Endodermal cell (in vitro differentiated cells): ENCODE measurements around the gene ZNF132. TPM values are rescaled to one million over a fixed set of nuclear protein-coding genes. Genes with fewer than 3 reads are reported as not detected.

Experiments used
- DNase-seq: peaks from one replicate; pipeline ENCODE4 v3.0.0-alpha.2; 2017
- H3K27ac ChIP-seq: 2 replicates; pipeline ENCODE4 v1.5.1; 2013; ENCODE audit warnings: mild to moderate bottlenecking, low read depth, low read length, moderate library complexity
- H3K27me3 ChIP-seq: 2 replicates; pipeline ENCODE4 v1.6.1; 2013; ENCODE audit warnings: mild to moderate bottlenecking, low read length, moderate library complexity; ENCODE audit not compliant: insufficient read depth, control insufficient read depth, poor library complexity, severe bottlenecking
- H3K36me3 ChIP-seq: 2 replicates; pipeline ENCODE4 v1.7.0; 2013; ENCODE audit warnings: mild to moderate bottlenecking, low read length, moderate library complexity; ENCODE audit not compliant: control insufficient read depth, insufficient read depth
- H3K4me1 ChIP-seq: one replicate; pipeline ENCODE4 v1.7.0; 2013; ENCODE audit warnings: low read length; ENCODE audit not compliant: control insufficient read depth, insufficient read depth
- H3K4me3 ChIP-seq: 2 replicates; pipeline ENCODE4 v1.5.1; 2013; ENCODE audit warnings: mild to moderate bottlenecking, low read length, moderate library complexity
- H3K9ac ChIP-seq: 2 replicates; pipeline ENCODE4 v1.6.1; 2013; ENCODE audit warnings: mild to moderate bottlenecking, low read length, moderate library complexity; ENCODE audit not compliant: poor library complexity, severe bottlenecking; ENCODE audit errors: extremely low read depth
- H3K9me3 ChIP-seq: 2 replicates; pipeline ENCODE4 v1.6.1; 2013; ENCODE audit warnings: mild to moderate bottlenecking, low read length, moderate library complexity; ENCODE audit not compliant: control insufficient read depth
- H3K27ac Mint-ChIP-seq: 2 replicates; pipeline ENCODE4 v1.8.0; 2020; ENCODE audit warnings: mixed read lengths
- H3K27me3 Mint-ChIP-seq: 2 replicates; pipeline ENCODE4 v1.8.0; 2021; ENCODE audit warnings: mild to moderate bottlenecking, mixed read lengths; ENCODE audit not compliant: insufficient read depth
- H3K36me3 Mint-ChIP-seq: 2 replicates; pipeline ENCODE4 v1.8.0; 2020; ENCODE audit warnings: low read depth, mixed read lengths
- H3K4me1 Mint-ChIP-seq: 2 replicates; pipeline ENCODE4 v1.8.0; 2020; ENCODE audit warnings: mixed read lengths
- H3K4me3 Mint-ChIP-seq: 2 replicates; pipeline ENCODE4 v1.8.0; 2020; ENCODE audit warnings: mild to moderate bottlenecking, moderate library complexity, mixed read lengths
- H3K9me3 Mint-ChIP-seq: 2 replicates; pipeline ENCODE4 v1.8.0; 2020; ENCODE audit warnings: mild to moderate bottlenecking, mixed read lengths
- CTCF ChIP-seq: fragments of 200-600 bp; sonication (generic); conservative IDR thresholded peaks from 2 replicates; pipeline ENCODE4 v1.5.0; 2021; ENCODE audit warnings: antibody characterized with exemption, mild to moderate bottlenecking
- whole genome bisulfite sequencing, 2 experiments: methylation state at CpG; one replicate each; pipeline versions ENCODE4 v1.1.5 to v1.1.7; 2013; ENCODE audit warnings: missing lambda C conversion rate in 2 of 2, mixed read lengths in 1 of 2; ENCODE audit not compliant: insufficient coverage in 1 of 2, insufficient read length in 1 of 2; 5-methylcytosine and 5-hydroxymethylcytosine counted together
- total RNA-seq, 2 donors: library from RNA; stranded (reverse); fragmentation: NEBNext Ultra II Directional in 1 of 2; extraction: Animal tissue kit (Norgen Biotek cat#: 25700) in 1 of 2; gene quantifications; 2 replicates in 1 of 2; 3 replicates in 1 of 2; pipeline ENCODE4 v1.2.1, GENCODE V29; 2021

Gene ZNF132
- total RNA-seq, 2 donors from 2014 or later: 0.71 to 1.2 TPM

- Mint-ChIP-seq H3K4me3 (no peak overlapping the region), H3K27me3 (peaks cover 5% of the 10 kb centered on the region), H3K4me1 (peaks cover 11% of the 10 kb centered on the region), H3K27ac (no peak overlapping the region), H3K9me3 (no peaks in the 10 kb centered on the region), H3K36me3 (peaks cover 8% of the 10 kb centered on the region)
- H3K9ac ChIP-seq: no peak overlapping the region
- peaks cover 9% of the 10 kb centered on the region for H3K4me1 ChIP-seq
- H3K4me3 ChIP-seq: no peak overlapping the region
- WGBS, 2 experiments: 92% methylated on average over 9 to 28 of the region's 28 CpGs
- no peak overlapping the region for H3K27ac ChIP-seq
- no peak for TF ChIP-seq CTCF
- no peaks in the 10 kb centered on the region for H3K9me3 ChIP-seq
- H3K27me3 ChIP-seq: no peaks in the 10 kb centered on the region
- DNase-seq: no peak
- no peaks in the 10 kb centered on the region for H3K36me3 ChIP-seq
Observed at GRCh38 chr19:58479736-58480480, 40.0 kb upstream of the ZNF132 start.

DNA sequence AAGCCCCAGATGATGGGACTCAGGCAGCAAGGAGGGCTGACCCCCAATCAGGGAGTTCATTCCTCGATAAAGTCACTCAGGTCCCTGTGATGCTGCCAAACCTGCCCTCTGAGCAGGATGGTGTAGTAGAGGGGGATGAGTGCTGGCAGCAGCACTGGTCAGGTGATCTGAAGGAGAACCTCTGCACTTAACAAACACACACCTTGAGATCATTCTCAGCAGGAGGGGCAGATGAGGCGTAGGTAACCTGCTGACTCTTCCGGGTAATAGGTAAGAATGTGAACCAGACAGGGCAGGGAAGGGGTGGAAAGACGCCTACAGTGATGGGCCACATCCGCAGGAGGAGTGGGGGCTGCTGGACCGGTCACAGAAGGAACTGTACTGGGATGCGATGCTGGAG is 39.4 kb upstream of the ZNF132 start:
- Mint-ChIP-seq H3K4me3 (no peak overlapping the region), H3K36me3 (peaks cover 8% of the 10 kb centered on the region), H3K4me1 (peaks cover 11% of the 10 kb centered on the region), H3K27ac (no peak overlapping the region), H3K27me3 (peaks cover 5% of the 10 kb centered on the region), H3K9me3 (no peaks in the 10 kb centered on the region)
- Histone ChIP-seq H3K4me1 (peaks cover 11% of the 10 kb centered on the region), H3K27me3 (no peaks in the 10 kb centered on the region), H3K27ac (no peak overlapping the region), H3K9ac (no peak overlapping the region), H3K36me3 (no peaks in the 10 kb centered on the region), H3K9me3 (no peaks in the 10 kb centered on the region), H3K4me3 (no peak overlapping the region)
- WGBS, 2 experiments: 83 to 92% methylated on average over 1 to 7 of the region's 7 CpGs
- DNase-seq: no peak
- no peak for TF ChIP-seq CTCF

GRCh38 chr19:58477871-58478270 is 37.9 kb upstream of the ZNF132 start:
- Mint-ChIP-seq H3K4me1 (peaks cover 11% of the 10 kb centered on the region), H3K36me3 (peaks cover 11% of the 10 kb centered on the region), H3K4me3 (no peak overlapping the region), H3K27ac (no peak overlapping the region), H3K9me3 (no peaks in the 10 kb centered on the region), H3K27me3 (peaks cover 5% of the 10 kb centered on the region)
- no peak for TF ChIP-seq CTCF
- H3K9me3 ChIP-seq: no peaks in the 10 kb centered on the region
- DNase-seq: no peak
- no peak overlapping the region for H3K4me3 ChIP-seq
- H3K9ac ChIP-seq: no peak overlapping the region
- WGBS, 2 experiments: 100% methylated on average over 1 of the region's 1 CpG
- H3K36me3 ChIP-seq: peaks cover 11% of the 10 kb centered on the region
- no peak overlapping the region for H3K27ac ChIP-seq
- H3K27me3 ChIP-seq: no peaks in the 10 kb centered on the region
- peaks cover 11% of the 10 kb centered on the region for H3K4me1 ChIP-seq
